C1 segment of cervical spinal cord (tissue), 14 donors: ENCODE results near the gene SEZ6L2.
"Not testable (repeated sequence)": the region's sequence is repeated elsewhere in the genome, so short reads cannot be mapped to it uniquely, and the experiment has no call there.

ENCODE experiments used
- DNase-seq, 14 donors: peaks; one replicate each; lab custom pipeline; 2025; lab: John Stamatoyannopoulos, UW

SEZ6L2 gene

DNA sequence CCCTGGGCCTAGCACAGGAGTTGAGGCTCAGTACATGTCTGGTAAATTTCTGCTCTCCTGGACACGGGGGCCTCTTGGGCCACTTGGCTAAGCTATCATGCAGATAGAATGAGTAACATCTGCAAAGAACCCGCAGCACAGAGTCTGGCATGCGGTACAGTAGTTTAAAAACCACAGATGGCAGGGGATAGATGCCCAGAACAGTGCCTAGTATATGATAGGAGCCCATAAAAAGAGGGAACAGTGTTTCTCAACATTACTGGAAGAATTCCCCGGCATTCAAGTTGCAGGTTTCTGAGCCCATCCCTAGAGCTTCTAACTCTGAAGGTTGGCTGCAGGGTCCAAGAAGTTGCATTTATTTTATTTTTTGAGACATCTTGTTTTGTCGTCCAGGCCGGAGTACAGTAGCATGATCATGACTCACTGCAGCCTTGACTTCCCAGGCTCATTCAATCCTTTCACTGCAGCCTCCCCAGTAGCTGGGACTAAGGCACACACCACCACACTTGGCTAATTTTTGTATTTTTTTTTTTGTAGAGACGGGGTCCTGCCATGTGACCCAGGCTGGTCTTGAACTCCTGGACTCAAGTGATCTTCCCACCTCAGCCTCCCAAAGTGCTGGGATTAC, 42.1 kb downstream of the SEZ6L2 start:
- DNase-seq, result no peak

DNA sequence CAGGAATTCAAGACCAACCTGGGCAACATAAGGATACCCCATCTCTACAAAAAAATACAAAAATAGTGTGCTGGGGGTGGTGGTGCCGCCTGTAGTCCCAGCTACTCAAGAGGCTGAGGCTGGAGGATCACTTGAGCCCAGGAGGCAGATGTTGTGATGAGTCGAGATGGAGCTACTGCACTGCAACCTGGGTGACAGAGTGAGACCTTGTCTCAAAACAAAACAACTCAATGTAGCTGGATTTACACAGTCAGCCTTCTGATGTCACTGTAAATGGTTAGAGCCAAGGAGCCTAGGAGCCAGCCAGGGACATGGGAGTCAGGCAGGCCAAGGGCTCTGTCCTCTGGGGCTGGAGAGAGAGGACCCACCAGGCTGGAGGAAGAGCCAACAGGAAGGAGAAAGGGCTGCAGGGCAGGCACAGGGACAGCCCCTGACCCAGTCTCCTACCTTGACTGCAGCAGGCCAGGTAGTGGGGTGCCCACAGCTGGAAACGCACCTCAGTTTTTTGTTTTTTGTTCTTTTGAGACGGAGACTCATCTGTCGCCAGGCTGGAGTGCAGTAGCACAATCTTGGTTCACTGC, 44.7 kb downstream of the SEZ6L2 start:
- DNase-seq, result no peak

DNA sequence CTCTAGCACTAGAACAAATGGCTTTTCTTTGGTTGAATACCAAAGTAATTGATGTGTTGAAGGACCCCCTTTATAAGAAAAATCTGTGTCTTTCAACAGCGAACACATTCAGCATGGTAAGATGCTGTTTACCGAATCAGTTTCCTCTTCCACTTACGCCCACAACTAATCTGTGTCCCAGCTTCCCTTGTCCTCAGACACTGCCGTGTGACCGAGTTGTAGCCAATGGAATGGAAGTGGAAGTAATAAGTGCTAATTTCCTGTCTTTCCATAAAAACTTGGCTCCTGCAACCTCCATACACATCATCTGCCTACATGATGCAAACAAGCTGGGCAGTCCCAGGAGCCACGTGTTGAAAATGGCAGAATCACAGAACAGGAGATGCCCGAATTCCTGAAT, 46.7 kb downstream of the SEZ6L2 start:
- peak in 4 of 14 donors; percentile 2 to 88 (median 3) for DNase-seq

DNA sequence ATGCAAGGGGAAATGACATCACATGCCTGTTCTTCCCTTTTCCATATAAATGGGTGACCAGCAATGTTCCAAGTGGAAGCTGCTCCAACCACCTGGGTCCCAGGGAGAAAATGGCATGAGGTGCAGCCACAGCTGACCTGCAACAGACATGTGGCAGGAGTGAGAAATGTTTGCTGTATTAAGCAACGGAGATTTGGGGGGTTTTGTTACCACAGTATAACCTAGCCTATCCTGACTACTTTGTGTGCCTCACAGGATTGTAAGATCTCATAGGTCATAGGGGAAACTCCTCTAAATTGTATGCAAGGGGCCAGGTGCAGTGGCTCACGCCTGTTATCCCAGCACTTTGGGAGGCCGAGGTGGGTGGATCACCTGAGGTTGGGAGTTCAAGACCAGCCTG, 48.4 kb downstream of the SEZ6L2 start:
- DNase-seq, result no peak

DNA sequence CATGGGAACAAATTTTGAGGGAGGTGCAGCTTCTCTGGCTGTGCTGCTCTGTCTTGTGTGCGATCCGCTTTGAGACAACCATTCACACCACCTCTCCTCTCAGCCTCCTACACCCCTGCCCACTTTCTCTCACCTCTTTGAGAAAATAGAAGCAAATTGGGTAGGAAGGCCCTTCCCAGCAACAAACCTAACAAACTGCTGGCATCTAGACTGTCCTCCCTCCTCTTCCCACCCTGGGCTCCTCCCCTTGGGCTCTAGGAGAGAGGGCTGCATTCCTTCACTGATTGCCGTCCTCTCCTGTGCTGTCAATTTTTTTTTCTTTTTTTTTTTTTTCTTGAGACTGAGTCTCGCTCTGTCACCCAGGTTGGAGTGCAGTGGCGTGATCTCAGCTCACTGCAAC, 49.8 kb downstream of the SEZ6L2 start:
- no peak for DNase-seq

DNA sequence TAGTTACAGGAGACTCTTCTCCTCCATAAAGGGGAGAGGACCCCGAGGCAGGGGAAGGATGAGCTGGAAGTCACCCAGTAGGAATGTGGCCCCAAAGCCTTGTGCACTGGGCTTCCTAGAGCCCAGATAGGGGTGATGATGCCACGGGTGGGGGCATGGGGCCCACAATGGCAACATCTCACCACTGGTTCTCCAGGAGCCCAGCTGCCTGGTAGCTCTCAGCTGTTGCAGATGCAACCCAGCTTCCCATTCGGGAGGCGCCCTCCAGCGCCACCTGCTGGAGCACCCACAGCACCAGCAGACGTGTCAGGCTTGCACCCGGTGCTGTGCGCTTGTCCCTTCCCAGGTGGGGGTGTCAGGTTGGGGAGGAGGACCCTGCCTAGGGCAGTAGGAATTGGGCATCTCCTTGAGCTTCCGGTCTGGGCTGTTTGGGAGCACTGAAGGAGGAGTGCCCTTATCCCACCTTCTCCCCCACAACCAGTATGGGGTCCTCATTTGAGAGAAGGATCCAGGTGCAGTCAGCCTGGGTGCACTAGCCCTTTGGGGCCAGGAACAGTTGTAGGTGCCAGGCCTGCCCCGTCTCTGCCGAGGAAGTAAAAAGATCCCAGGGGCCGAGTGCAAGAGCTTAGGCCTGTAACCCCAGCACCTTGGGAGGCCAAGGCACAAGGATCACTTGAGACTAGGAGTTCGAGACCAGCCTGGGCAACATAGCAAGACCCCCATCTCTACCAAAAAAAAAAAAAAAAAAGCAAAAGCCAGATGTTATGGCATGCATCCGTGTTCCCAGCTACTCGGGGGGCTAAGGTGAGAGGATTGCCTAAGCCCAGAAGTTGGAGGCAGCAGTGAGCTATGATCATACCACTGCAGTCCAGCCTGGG, 50.7 kb downstream of the SEZ6L2 start:
- peak in 11 of 14 donors; percentile 7 to 71 (median 23) for DNase-seq

DNA sequence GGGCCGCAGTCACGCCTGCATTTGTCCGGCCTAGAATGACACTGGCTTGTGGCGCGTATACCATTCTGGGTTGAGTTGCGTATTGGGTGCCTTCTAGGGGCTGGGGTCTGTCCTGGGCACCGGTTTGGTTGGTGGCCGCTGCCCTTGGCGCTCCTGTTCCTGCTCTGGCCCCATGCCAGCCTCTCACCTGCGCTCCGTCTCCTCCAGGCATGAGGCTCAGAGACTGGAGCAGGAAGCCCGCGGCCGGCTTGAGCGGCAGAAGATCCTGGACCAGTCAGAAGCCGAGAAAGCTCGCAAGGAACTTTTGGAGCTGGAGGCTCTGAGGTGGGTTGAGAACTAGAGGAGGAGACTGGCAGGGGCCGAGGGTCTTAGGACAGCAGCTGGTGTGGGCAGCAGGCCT, 53.7 kb downstream of the SEZ6L2 start:
- DNase-seq, result no peak

DNA sequence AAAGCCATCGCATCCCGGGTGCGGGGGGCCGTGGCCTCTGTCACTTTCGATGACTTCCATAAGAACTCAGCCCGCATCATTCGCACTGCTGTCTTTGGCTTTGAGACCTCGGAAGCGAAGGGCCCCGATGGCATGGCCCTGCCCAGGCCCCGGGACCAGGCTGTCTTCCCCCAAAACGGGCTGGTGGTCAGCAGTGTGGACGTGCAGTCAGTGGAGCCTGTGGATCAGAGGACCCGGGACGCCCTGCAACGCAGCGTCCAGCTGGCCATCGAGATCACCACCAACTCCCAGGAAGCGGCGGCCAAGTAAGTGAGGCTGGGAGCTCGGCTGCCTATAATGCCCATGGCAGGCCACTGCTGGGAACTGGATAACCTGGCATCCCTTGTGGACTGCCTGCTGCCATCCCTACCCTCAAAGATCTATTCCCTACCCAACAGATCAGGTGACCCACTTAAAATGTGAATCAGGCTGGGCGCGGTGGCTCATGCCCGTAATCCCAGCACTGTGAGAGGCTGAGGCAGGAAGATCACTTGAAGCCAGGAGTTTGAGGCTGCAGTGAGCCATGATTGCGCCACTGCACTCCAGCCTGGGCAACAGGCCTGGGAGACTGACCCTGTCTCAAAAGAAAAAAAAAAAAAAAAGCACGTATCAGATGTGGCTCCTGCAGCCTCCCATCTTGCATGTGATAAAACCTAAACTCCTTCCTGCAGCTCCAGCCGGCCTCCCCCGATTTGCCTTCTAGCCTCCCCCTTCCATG, 54.6 kb downstream of the SEZ6L2 start:
- DNase-seq, result peak in 2 of 14 donors; percentile 16 to 20

DNA sequence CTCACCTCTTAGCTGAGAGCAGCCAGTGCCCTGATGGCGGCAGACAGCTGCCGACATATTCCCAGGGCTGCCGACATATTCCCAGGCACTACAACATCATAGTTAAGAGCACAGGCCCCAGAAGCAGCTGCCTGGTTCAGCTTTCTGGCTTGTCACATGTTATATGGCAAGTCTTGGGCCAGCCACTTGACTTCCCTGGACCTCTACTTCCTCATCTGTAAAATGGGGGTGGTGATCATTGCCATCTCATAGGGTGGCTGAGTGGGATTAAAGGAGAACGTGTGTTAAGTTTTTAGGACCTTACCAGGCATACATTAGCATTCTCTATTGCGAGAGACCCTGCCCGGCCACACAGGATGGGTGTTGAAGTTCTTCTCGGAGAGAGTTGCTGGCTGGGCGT, 55.4 kb downstream of the SEZ6L2 start:
- no peak for DNase-seq

DNA sequence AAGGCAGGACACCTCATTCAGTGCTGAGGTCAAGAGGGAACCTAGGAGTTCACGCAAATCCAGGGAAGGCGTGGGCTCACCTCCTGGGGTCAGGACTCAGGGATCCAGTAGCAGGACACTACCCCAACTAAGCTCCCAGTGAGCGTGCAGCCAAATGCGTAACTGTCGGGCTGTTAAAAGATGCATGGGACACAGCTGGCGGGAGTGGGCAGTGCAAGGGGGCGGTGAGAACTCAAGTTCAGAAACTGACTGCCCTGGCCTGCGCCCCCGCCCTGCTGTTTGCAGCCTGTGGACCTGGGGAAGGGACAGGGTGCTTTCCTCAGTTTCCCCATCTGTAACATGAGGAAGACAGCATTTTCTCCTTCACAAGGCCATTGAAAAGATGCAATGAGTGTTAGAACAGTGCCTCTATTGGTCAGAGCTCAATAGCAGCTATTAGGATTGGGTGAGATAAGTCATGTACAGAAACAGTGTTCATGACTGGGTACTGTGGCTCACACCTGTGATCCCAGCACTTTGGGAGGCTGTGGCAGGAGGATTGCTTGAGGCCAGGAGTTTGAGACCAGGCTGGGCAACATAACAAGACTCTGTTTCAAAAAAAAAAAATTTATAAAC, 56.5 kb downstream of the SEZ6L2 start:
- no peak for DNase-seq

DNA sequence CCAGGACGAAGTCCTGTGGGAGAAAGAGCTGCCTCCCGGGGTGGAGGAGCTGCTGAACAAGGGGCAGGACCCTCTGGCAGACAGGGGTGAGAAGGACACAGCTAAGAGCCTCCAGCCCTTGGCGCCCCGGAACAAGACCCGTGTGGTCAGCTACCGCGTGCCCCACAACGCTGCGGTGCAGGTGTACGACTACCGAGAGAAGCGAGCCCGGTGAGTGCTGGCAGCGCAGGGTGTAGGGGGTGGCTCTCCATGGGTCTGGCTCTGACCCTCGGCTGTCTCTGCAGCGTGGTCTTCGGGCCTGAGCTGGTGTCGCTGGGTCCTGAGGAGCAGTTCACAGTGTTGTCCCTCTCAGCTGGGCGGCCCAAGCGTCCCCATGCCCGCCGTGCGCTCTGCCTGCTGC, 57.7 kb downstream of the SEZ6L2 start:
- DNase-seq, result no peak

DNA sequence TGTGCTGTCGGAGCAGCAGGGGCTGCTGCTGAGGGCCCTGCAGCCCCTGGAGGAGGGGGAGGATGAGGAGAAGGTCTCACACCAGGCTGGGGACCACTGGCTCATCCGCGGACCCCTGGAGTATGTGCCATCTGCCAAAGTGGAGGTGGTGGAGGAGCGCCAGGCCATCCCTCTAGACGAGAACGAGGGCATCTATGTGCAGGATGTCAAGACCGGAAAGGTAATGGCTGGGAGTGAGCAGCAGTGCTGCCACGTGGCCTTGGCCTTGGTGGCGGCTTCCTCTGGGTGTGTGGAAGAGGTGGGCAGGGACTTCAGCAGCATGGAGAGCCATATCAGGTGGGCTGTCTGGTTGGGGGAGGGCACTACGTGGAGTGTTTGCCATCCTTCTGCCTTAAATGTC, 59.1 kb downstream of the SEZ6L2 start:
- peak in 1 of 14 donors; percentile 51 for DNase-seq

DNA sequence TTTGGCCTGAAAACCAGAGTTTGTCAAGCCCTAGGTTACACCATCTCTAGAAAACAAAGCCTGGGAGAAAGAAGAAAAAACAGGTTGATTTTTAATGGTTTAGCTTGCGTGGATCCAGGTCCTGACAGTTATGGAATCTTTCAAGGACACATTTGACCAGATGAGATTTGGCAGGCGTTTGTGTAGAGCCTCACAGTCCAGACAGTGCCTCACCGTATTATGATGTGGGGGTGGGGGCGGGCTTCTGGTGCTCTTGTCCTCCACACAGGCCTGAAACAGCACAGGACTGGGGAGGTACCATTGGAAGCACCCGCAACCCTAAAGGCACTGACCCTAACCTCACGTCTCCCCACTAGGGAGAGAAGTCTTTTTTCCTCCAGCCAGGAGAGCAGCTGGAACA, 59.5 kb downstream of the SEZ6L2 start:
- DNase-seq, result peak in 1 of 14 donors; percentile 50

DNA sequence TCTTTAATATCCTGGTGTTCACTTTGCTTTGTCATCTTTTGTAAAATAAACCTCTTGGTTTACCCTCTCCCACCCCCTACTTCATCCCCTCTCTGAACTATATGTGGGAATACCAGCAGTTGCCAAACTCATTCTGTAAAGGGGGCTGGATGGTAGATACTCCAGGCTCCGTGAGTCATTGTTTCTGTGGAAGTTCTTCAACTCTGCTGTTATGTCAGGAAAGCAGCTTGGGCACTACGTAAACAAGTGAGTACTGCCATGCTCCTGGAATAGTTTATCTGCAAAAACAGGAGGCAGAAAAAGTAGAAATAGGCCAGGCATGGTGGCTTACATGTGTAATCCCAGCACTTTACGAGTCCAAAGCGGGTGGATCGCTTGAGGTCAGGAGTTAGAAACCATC, 61.5 kb downstream of the SEZ6L2 start:
- no peak for DNase-seq

DNA sequence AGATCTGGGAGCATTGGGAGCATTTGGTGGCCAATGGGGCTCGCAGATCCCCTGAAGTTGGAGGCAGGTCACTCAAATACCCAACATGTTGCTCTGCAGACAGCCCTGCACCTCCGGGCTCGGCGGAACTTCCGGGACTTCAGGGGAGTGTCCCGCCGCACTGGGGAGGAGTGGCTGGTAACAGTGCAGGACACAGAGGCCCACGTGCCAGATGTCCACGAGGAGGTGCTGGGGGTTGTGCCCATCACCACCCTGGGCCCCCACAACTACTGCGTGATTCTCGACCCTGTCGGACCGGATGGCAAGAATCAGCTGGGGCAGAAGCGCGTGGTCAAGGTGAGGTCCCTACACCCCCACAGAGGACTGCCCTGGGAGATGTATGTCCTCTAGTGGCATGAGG, 62.7 kb downstream of the SEZ6L2 start:
- no peak for DNase-seq

DNA sequence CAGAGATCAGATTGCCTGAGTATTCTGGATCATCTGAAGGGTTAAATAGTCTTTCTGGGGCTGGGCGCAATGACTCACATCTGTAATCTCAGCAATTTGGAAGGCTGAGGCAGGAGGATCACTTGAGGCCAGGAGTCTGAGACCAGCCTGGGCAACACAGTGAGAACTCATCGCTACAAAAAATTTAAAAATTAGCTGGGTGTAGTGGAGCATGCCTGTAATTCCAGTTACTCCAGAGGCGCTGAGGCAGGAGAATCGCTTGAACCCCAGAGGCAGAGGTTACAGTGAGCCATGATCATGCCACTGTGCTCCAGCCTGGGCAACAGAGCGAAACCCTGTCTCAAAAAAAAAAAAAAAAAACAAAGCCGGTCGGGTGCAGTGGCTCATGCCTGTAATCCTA, 63.4 kb downstream of the SEZ6L2 start:
- no peak for DNase-seq

DNA sequence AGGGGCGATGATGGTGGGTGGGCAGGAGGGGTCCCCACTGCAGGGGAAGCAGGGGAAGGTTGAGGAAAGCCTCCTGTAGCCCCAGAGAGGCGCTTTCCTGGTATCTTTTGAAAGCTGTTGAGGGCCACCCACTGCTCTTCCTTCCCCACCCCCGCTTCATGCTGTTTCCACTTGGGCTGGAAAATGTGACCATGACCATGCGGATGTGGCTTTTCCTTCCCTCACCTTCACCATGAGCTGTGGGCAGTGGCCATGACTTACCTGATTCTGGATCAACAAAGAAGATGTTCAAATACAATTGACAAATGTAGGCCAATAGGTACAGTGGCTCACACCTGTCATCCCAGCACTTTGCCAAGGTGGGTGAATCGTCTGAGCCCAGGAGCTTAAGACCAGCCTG, 65.3 kb downstream of the SEZ6L2 start:
- DNase-seq, result no peak

DNA sequence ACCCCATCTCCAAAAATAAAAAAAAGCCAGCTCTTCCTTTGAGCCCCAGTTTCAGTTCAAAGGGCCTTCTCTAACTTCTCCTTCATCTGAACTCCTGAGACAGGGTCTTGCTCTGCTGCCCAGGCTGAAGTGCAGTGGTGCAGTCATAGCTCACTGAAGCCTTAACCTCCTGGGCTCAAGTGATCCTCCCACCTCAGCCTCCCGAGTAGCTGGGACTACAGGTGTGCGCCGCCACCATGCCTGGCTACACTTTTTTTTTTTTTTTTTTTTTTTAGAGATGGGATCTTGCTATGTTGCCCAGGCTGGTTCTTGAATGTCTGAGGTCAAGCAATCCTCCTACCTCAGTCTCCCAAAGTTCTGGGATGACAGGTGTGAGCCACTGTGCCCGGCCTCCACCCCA, 66.1 kb downstream of the SEZ6L2 start:
- not testable (repeated sequence) for DNase-seq

DNA sequence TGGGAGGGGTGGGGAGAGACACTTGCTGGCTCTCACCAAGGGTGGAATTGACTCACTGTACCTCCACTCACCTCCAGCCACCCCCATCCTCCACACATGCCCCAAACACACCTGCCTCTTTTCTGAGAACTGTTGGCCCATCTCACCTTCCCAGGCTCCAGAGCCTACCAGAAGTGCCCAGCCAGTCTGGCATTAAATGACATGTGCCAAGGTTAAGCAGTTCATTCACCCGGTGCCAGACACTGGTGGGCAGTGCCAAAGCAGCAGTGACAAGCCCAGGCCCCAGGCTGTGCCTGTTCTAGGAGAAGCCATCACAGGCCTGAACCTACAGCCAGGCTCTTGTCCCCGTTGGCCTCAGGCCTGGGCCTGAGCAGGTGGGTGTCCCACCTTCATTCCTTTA, 67.9 kb downstream of the SEZ6L2 start:
- DNase-seq, result peak in 1 of 14 donors; percentile 83

DNA sequence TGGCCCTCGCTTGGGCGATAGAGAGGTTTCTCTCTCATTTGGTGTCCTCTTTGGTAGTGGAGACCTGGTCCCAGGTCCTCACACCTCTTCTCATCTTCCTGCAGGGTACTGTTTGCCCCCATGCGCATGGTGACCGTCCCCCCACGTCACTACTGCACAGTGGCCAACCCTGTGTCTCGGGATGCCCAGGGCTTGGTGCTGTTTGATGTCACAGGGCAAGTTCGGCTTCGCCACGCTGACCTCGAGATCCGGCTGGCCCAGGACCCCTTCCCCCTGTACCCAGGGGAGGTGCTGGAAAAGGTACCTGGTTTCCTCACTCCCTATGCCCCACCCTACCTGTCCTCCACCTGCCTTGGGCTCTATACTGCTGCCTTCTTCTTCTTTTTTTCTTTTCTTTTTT, 68.6 kb downstream of the SEZ6L2 start:
- no peak for DNase-seq

DNA sequence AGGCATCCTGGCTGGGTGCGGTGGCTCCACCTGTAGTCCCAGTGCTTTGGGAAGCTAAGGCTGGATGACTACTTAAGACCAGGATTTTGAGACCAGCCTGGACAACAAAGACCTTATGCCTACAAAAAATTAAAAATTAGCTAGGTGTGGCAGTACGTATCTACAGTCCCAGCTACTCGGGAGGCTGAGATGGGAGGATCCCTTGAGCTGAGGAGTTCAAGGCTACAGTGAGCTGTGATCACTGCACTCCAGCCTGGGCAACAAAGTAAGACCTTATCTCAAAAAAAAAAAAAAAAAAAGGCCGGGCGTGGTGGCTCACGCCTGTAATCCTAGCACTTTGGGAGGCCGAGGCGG, 73.0 kb downstream of the SEZ6L2 start:
- DNase-seq, result no peak
